Measurements from ENCODE around the gene FMNL2.

FMNL2 gene

GRCh38 chr2:152339556-152340286 is 4.7 kb downstream of the FMNL2 start:
- DNase-seq (ENCODE audit: insufficient read length, low spot score) (no peak), FAIRE-seq (no peak)
- TF ChIP-seq CTCF (IDR thresholded peaks at IDR 0.05; ENCODE audit: insufficient read depth, missing control alignments), result no peak

- no peak for TF ChIP-seq CTCF (IDR thresholded peaks at IDR 0.05; ENCODE audit: insufficient read depth, missing control alignments)
- no peak for FAIRE-seq
- no peak for DNase-seq (ENCODE audit: insufficient read length, low spot score)
Measured at GRCh38 chr2:152342259-152343046, 7.5 kb downstream of the FMNL2 start.

GRCh38 chr2:152343426-152343825 is 8.5 kb downstream of the FMNL2 start:
- FAIRE-seq, result no peak
- no peak for DNase-seq (ENCODE audit: insufficient read length, low spot score)
- TF ChIP-seq CTCF (IDR thresholded peaks at IDR 0.05; ENCODE audit: insufficient read depth, missing control alignments), result no peak

- no peak for TF ChIP-seq CTCF (IDR thresholded peaks at IDR 0.05; ENCODE audit: insufficient read depth, missing control alignments)
- no peak for FAIRE-seq
- no peak for DNase-seq (ENCODE audit: insufficient read length, low spot score)
Measured at GRCh38 chr2:152344579-152345195, 9.7 kb downstream of the FMNL2 start.

- FAIRE-seq, result no peak
- TF ChIP-seq CTCF (IDR thresholded peaks at IDR 0.05; ENCODE audit: insufficient read depth, missing control alignments), result no peak
- DNase-seq (ENCODE audit: insufficient read length, low spot score), result no peak
Measured at GRCh38 chr2:152347076-152347475, 12.1 kb downstream of the FMNL2 start.

- DNase-seq (ENCODE audit: insufficient read length, low spot score) (no peak), FAIRE-seq (no peak)
- TF ChIP-seq CTCF (IDR thresholded peaks at IDR 0.05; ENCODE audit: insufficient read depth, missing control alignments), result no peak
Measured at GRCh38 chr2:152348388-152348787, 13.4 kb downstream of the FMNL2 start.
